ENCODE measurements around the gene ACOXL.

The ACOXL gene

GRCh38 chr2:111113838-111114237 lies 381.5 kb downstream of the ACOXL start:
- DNase-seq (ENCODE audit: low read depth), result no peak

GRCh38 chr2:111116011-111116746 lies 383.8 kb downstream of the ACOXL start:
- no peak for DNase-seq (ENCODE audit: low read depth)

- peak; percentile 53 for DNase-seq (ENCODE audit: low read depth)
These were observed 384.6 kb downstream of the ACOXL start for GRCh38 chr2:111116843-111117597.

GRCh38 chr2:111117598-111118480 lies 385.5 kb downstream of the ACOXL start:
- no peak for DNase-seq (ENCODE audit: low read depth)

GRCh38 chr2:111118481-111118980 lies 386.2 kb downstream of the ACOXL start:
- no peak for DNase-seq (ENCODE audit: low read depth)

- no peak for DNase-seq (ENCODE audit: low read depth)
These were observed 386.8 kb downstream of the ACOXL start for GRCh38 chr2:111118981-111119821.

GRCh38 chr2:111119822-111120252 lies 387.5 kb downstream of the ACOXL start:
- no peak for DNase-seq (ENCODE audit: low read depth)

- peak; percentile 75 for DNase-seq (ENCODE audit: low read depth)
These were observed 388.1 kb downstream of the ACOXL start, which contains the start of gene BCL2L11 for GRCh38 chr2:111120253-111121027. Gene BCL2L11 (plus strand): TSS chr2:111120914. CDS start chr2:111123746, 2,832 bp downstream.

- DNase-seq (ENCODE audit: low read depth), result no peak
These were observed 388.9 kb downstream of the ACOXL start for GRCh38 chr2:111121028-111121827.

GRCh38 chr2:111121828-111122630 lies 389.7 kb downstream of the ACOXL start:
- peak; percentile 64 for DNase-seq (ENCODE audit: low read depth)

GRCh38 chr2:111122631-111123421 lies 390.5 kb downstream of the ACOXL start:
- no peak for DNase-seq (ENCODE audit: low read depth)

- DNase-seq (ENCODE audit: low read depth), result no peak
These were observed 391.4 kb downstream of the ACOXL start for GRCh38 chr2:111123751-111124150.

- no peak for DNase-seq (ENCODE audit: low read depth)
These were observed 394.2 kb downstream of the ACOXL start for GRCh38 chr2:111126581-111126980.

GRCh38 chr2:111127351-111127750 lies 395.0 kb downstream of the ACOXL start:
- DNase-seq (ENCODE audit: low read depth), result no peak

GRCh38 chr2:111128096-111128495 lies 395.7 kb downstream of the ACOXL start:
- DNase-seq (ENCODE audit: low read depth), result no peak

GRCh38 chr2:111133603-111134002 lies 401.2 kb downstream of the ACOXL start:
- DNase-seq (ENCODE audit: low read depth), result no peak

GRCh38 chr2:111134055-111134454 lies 401.7 kb downstream of the ACOXL start:
- no peak for DNase-seq (ENCODE audit: low read depth)
